Upper lobe of left lung (tissue), 4 donors: Measurements from ENCODE around the gene ADSS1.

Source experiments
- CTCF ChIP-seq, 6 experiments: fragments of 450-650 bp in 4 of 6; fragments of 200-600 bp in 2 of 6; sonication (generic) in 2 of 6; IDR thresholded peaks; one replicate each; pipeline ENCODE4 v1.5.1; 2016 to 2019; ENCODE audit warnings: antibody characterized with exemption in 6 of 6
- EP300 ChIP-seq, 4 donors: sonication (generic); formaldehyde crosslinking; IDR thresholded peaks; one replicate each; pipeline ENCODE4 v1.5.1; 2017; ENCODE audit warnings: antibody characterized with exemption in 4 of 4, control low read depth in 2 of 4
- POLR2A ChIP-seq, 4 donors: fragments of 450-650 bp; IDR thresholded peaks; one replicate each; pipeline ENCODE4 v1.5.1; 2016 to 2017; ENCODE audit warnings: antibody characterized with exemption in 4 of 4, mild to moderate bottlenecking in 2 of 4
- POLR2AphosphoS5 ChIP-seq, 2 donors: sonication (generic); formaldehyde crosslinking; IDR thresholded peaks; one replicate each; pipeline ENCODE4 v1.5.1; 2017; ENCODE audit warnings: antibody characterized with exemption in 2 of 2

- TF ChIP-seq CTCF (IDR thresholded peaks at IDR 0.05) (peak in 1 of 6 experiments; percentile 8), POLR2A (IDR thresholded peaks at IDR 0.05) (peak in 1 of 4 donors; percentile 22), EP300 (IDR thresholded peaks at IDR 0.05) (no peak), POLR2AphosphoS5 (IDR thresholded peaks at IDR 0.05) (peak in 1 of 2 donors; percentile 11)
Observed at GRCh38 chr14:104680806-104681688, 43.0 kb upstream of the ADSS1 start.
